Central memory CD8-positive, alpha-beta T cell (primary cell): ENCODE measurements around the gene SLC35F4.

Source experiments
- ATAC-seq: fragments of 150-1000 bp; cut with Tn5 transposase; replicated peaks from 2 replicates; pipeline ENCODE4 v1.10.0; 2022; ENCODE audit warnings: mild to moderate bottlenecking, moderate FRiP score, moderate number of reproducible peaks; ENCODE audit not compliant: poor library complexity, severe bottlenecking; ENCODE audit errors: extremely low read depth
- DNase-seq, 2 donors: peaks; one replicate each; pipeline ENCODE4 v3.0.0; 2021; ENCODE audit warnings: low spot score in 2 of 2
- H3K27ac Mint-ChIP-seq: one replicate; pipeline ENCODE4 v1.8.0; 2022; ENCODE audit warnings: low read depth, mild to moderate bottlenecking, moderate library complexity, mixed read lengths
- H3K27me3 Mint-ChIP-seq: one replicate; pipeline ENCODE4 v1.8.0; 2022; ENCODE audit warnings: mixed read lengths
- H3K36me3 Mint-ChIP-seq: one replicate; pipeline ENCODE4 v1.8.0; 2022; ENCODE audit warnings: mild to moderate bottlenecking, moderate library complexity, mixed read lengths; ENCODE audit not compliant: insufficient read depth
- H3K4me1 Mint-ChIP-seq: one replicate; pipeline ENCODE4 v1.8.0; 2022; ENCODE audit warnings: mixed read lengths
- H3K4me3 Mint-ChIP-seq: one replicate; pipeline ENCODE4 v1.8.0; 2022; ENCODE audit warnings: mild to moderate bottlenecking, moderate library complexity, mixed read lengths
- H3K9me3 Mint-ChIP-seq: one replicate; pipeline ENCODE4 v1.8.0; 2022; ENCODE audit warnings: mixed read lengths

The SLC35F4 gene

DNA sequence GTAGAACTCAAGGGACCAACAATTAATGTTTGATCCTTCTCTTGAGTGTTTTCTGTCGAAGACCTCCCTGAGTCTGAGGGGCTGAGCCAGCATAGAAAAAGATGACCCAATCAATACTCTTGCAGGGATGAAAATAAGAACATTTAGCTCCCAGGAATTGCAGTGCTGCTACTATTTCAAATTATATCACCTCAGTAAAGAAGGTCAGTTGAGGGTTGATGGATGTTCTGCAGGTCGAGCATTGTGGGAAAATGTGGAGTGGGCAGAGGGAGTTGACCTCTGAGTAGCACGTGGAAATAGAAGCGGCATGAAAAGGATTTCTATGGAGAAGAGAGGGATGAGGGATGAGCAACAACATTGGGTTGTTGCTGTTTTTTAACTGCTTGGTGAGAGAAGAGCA is 297.3 kb downstream of the SLC35F4 start:
- Mint-ChIP-seq H3K36me3 (no peaks in the 10 kb centered on the region), H3K27me3 (peaks cover 10% of the 10 kb centered on the region), H3K9me3 (no peaks in the 10 kb centered on the region), H3K4me3 (no peak overlapping the region), H3K4me1 (no peaks in the 10 kb centered on the region), H3K27ac (no peak overlapping the region)
- DNase-seq (no peak), ATAC-seq (no peak)

DNA sequence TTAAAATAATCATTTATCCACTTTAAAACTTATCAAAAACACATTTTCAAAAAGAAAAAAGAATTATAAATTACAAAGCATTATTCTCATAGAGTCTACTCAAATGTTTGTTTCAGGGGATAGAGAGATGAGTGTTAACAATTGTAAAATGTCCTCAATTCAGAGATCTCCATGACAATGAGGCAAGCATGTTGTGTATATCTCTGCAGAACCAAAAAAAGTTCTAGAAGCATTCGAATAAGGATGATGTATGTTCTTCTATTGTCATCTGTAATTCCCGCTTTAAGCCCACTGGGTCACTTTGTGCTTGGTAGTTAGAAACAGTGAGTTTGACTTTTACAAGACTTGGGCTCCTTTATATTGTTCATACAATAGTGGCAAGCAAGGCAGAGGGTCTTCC is 298.7 kb downstream of the SLC35F4 start:
- no peaks in the 10 kb centered on the region for H3K36me3 Mint-ChIP-seq
- DNase-seq: no peak
- no peak overlapping the region for H3K27ac Mint-ChIP-seq
- no peak overlapping the region for H3K4me3 Mint-ChIP-seq
- H3K27me3 Mint-ChIP-seq: peaks cover 10% of the 10 kb centered on the region
- H3K9me3 Mint-ChIP-seq: peaks cover 10% of the 10 kb centered on the region
- no peaks in the 10 kb centered on the region for H3K4me1 Mint-ChIP-seq
- no peak for ATAC-seq

GRCh38 chr14:57560681-57561080 is 305.2 kb downstream of the SLC35F4 start:
- Mint-ChIP-seq H3K27me3 (peaks cover 10% of the 10 kb centered on the region), H3K27ac (no peak overlapping the region), H3K9me3 (peaks cover 24% of the 10 kb centered on the region), H3K4me1 (no peaks in the 10 kb centered on the region), H3K36me3 (no peaks in the 10 kb centered on the region), H3K4me3 (no peak overlapping the region)
- ATAC-seq: no peak
- no peak for DNase-seq

DNA sequence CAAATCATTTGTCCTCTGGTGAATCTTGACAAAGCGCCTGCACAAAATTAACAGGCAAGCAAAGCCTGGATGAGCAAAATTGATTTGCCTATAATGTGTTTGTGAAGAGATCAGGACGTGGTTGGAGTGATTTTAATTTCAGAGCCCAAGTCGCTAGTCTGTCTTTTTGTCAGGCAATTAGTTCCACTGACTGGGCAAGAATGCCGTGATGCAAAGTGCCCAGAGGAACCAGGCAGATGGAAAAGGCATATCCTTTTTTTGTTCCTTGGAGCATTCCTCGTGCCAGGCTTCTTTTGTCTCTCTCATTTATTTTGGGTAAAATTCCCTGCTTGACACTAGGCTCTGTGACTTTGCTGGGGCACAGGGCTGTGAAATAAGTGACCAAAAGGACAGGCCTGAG is 306.3 kb downstream of the SLC35F4 start:
- no peak for DNase-seq

GRCh38 chr14:57549765-57550420 is 316.0 kb downstream of the SLC35F4 start:
- H3K4me3 Mint-ChIP-seq: no peak overlapping the region
- H3K9me3 Mint-ChIP-seq: peaks cover 32% of the 10 kb centered on the region
- DNase-seq: no peak
- H3K27me3 Mint-ChIP-seq: no peaks in the 10 kb centered on the region
- no peaks in the 10 kb centered on the region for H3K4me1 Mint-ChIP-seq
- no peak overlapping the region for H3K27ac Mint-ChIP-seq
- no peak for ATAC-seq
- H3K36me3 Mint-ChIP-seq: no peaks in the 10 kb centered on the region

More for the DNA sequence above, 306.3 kb downstream of the SLC35F4 start:
- H3K27me3 Mint-ChIP-seq: no peaks in the 10 kb centered on the region
- H3K9me3 Mint-ChIP-seq: peaks cover 28% of the 10 kb centered on the region
- H3K4me3 Mint-ChIP-seq: no peak overlapping the region
- no peak overlapping the region for H3K27ac Mint-ChIP-seq
- no peaks in the 10 kb centered on the region for H3K4me1 Mint-ChIP-seq
- ATAC-seq: no peak
- H3K36me3 Mint-ChIP-seq: no peaks in the 10 kb centered on the region

- Mint-ChIP-seq H3K36me3 (no peaks in the 10 kb centered on the region), H3K9me3 (peaks cover 34% of the 10 kb centered on the region), H3K4me3 (no peak overlapping the region), H3K4me1 (no peaks in the 10 kb centered on the region), H3K27ac (no peak overlapping the region), H3K27me3 (no peaks in the 10 kb centered on the region)
- ATAC-seq (no peak), DNase-seq (no peak)
Observed at GRCh38 chr14:57549016-57549564, 316.8 kb downstream of the SLC35F4 start.

GRCh38 chr14:57547131-57547530 is 318.8 kb downstream of the SLC35F4 start:
- Mint-ChIP-seq H3K27ac (no peak overlapping the region), H3K27me3 (no peaks in the 10 kb centered on the region), H3K4me1 (no peaks in the 10 kb centered on the region), H3K36me3 (no peaks in the 10 kb centered on the region), H3K9me3 (peaks cover 47% of the 10 kb centered on the region), H3K4me3 (no peak overlapping the region)
- no peak for DNase-seq
- ATAC-seq: no peak

GRCh38 chr14:57533214-57533613 is 332.7 kb downstream of the SLC35F4 start:
- H3K36me3 Mint-ChIP-seq: no peaks in the 10 kb centered on the region
- DNase-seq (no peak), ATAC-seq (no peak)
- H3K27ac Mint-ChIP-seq: no peak overlapping the region
- peaks cover 8% of the 10 kb centered on the region for H3K27me3 Mint-ChIP-seq
- no peaks in the 10 kb centered on the region for H3K9me3 Mint-ChIP-seq
- H3K4me3 Mint-ChIP-seq: no peak overlapping the region
- no peaks in the 10 kb centered on the region for H3K4me1 Mint-ChIP-seq

- Mint-ChIP-seq H3K4me3 (no peak overlapping the region), H3K9me3 (peaks cover 5% of the 10 kb centered on the region), H3K36me3 (no peaks in the 10 kb centered on the region), H3K27ac (no peak overlapping the region), H3K27me3 (peaks cover 8% of the 10 kb centered on the region), H3K4me1 (no peaks in the 10 kb centered on the region)
- DNase-seq (no peak), ATAC-seq (no peak)
Observed at GRCh38 chr14:57530571-57530970, 335.3 kb downstream of the SLC35F4 start.

DNA sequence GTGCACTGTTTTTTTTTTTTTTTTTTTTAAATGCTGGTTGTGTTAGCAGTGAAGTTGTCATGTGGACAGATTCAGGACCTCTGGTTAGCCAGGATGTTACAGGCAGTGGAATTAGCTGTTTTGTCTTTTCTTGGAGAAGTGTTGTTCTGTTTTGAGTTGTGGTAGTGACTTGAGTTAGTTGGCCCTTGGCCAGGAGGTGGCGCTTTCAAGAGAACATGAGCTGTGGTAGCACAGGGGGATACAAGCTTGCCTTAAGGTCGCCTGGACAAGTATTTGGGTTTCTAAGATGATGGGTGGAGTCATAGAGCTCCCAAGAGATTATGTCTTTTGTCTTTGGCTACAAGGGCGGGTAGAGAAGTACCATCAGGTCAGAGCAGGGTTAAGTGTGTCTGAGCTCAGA is 338.9 kb downstream of the SLC35F4 start:
- no peak for ATAC-seq
- DNase-seq: no peak
- Mint-ChIP-seq H3K27ac (no peak overlapping the region), H3K4me3 (no peak overlapping the region), H3K36me3 (no peaks in the 10 kb centered on the region), H3K9me3 (peaks cover 17% of the 10 kb centered on the region), H3K4me1 (no peaks in the 10 kb centered on the region), H3K27me3 (peaks cover 18% of the 10 kb centered on the region)

GRCh38 chr14:57519043-57519442 is 346.8 kb downstream of the SLC35F4 start:
- H3K36me3 Mint-ChIP-seq: no peaks in the 10 kb centered on the region
- H3K27me3 Mint-ChIP-seq: peaks cover 11% of the 10 kb centered on the region
- no peak overlapping the region for H3K27ac Mint-ChIP-seq
- no peak for ATAC-seq
- no peaks in the 10 kb centered on the region for H3K4me1 Mint-ChIP-seq
- H3K4me3 Mint-ChIP-seq: no peak overlapping the region
- H3K9me3 Mint-ChIP-seq: peaks cover 33% of the 10 kb centered on the region
- no peak for DNase-seq
